Measurements from ENCODE around the gene VIL1.

The VIL1 gene

DNA sequence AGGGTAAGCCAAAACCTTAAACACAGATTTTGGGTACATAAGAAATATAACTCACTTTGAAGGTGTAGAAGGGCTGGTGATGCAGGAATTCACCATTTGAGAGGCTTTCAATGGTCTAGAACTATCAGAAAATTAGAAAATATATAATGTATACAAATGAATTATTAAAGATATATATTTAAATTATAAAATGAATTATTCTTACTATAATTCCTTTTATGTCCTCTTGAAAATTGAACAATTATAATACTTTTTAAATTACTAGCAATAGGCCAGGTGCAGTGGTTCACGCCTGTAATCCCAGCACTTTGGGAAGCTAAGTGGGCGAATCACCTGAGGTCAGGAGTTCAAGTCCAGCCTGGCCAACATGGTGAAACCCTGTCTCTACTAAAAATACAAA is 60.7 kb downstream of the VIL1 start:
- TF ChIP-seq CEBPB (IDR thresholded peaks at IDR 0.05) (no peak), ZBTB7A (IDR thresholded peaks at IDR 0.05; ENCODE audit: low read depth) (no peak)
- TF ChIP-seq, protein P1, sequence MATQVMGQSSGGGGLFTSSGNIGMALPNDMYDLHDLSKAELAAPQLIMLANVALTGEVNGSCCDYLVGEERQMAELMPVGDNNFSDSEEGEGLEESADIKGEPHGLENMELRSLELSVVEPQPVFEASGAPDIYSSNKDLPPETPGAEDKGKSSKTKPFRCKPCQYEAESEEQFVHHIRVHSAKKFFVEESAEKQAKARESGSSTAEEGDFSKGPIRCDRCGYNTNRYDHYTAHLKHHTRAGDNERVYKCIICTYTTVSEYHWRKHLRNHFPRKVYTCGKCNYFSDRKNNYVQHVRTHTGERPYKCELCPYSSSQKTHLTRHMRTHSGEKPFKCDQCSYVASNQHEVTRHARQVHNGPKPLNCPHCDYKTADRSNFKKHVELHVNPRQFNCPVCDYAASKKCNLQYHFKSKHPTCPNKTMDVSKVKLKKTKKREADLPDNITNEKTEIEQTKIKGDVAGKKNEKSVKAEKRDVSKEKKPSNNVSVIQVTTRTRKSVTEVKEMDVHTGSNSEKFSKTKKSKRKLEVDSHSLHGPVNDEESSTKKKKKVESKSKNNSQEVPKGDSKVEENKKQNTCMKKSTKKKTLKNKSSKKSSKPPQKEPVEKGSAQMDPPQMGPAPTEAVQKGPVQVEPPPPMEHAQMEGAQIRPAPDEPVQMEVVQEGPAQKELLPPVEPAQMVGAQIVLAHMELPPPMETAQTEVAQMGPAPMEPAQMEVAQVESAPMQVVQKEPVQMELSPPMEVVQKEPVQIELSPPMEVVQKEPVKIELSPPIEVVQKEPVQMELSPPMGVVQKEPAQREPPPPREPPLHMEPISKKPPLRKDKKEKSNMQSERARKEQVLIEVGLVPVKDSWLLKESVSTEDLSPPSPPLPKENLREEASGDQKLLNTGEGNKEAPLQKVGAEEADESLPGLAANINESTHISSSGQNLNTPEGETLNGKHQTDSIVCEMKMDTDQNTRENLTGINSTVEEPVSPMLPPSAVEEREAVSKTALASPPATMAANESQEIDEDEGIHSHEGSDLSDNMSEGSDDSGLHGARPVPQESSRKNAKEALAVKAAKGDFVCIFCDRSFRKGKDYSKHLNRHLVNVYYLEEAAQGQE (IDR thresholded peaks at IDR 0.05; ENCODE audit: low read depth): no peak

DNA sequence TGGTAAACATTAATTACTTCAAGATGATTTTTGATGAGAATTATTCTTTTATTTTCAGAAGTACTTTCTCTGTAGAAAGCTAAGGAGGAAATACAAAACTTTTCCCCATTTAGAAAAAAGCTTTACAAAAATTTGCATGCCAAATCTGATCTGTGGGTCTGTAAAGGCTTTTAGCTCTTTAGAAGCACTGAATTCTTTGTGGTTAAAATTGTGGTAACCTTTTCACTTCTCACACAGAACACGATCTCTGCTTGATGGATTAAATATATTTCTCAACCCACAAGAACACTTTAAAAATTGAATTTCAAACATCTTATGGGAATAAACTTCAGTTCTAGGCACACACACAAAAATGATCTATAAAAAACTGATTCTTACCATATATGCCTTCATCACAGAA is 63.7 kb downstream of the VIL1 start:
- TF ChIP-seq EGR1 (IDR thresholded peaks at IDR 0.05) (no peak), NFIC (IDR thresholded peaks at IDR 0.05) (no peak), TCF12 (IDR thresholded peaks at IDR 0.05; ENCODE audit: low read depth) (no peak), YY1 (IDR thresholded peaks at IDR 0.05; ENCODE audit: low read depth) (no peak), ZBTB7A (IDR thresholded peaks at IDR 0.05; ENCODE audit: low read depth) (no peak), CEBPB (IDR thresholded peaks at IDR 0.05) (no peak)
- TF ChIP-seq, protein P1 (IDR thresholded peaks at IDR 0.05; ENCODE audit: low read depth): no peak

DNA sequence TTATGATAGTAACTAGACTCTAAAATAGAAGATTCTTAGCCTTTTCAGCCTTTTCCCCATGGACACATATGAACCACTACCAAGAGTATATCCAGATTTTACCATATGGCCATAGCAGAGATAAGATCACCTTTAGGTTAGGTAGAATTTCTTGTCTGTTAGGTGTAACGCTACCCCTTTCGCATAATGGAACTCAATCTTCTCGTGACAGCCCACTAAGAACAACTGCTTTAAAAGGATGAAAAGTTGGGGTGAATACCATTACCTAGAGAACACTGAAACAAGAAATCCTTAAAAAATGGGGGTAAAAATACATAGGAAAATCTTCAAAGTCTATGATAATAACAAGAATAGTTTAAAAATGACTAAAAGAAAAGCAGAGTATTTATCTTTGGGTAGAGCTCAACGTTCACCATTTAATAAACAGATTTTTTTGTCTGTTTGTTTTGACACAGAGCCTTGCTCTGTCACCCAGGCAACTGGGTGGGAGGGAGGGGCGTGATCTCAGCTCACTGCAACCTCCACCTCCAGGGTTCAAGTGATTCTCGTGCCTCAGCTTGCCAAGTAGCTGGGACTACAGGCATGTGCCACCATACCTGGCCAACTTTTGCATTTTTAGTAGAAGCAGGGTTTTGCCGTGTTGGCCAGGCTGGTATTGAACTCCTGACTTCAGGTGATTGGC is 67.2 kb downstream of the VIL1 start:
- TF ChIP-seq CREB1 (IDR thresholded peaks at IDR 0.05; ENCODE audit: low read depth) (no peak), EP300 (IDR thresholded peaks at IDR 0.05; ENCODE audit: borderline replicate concordance) (no peak), EGR1 (IDR thresholded peaks at IDR 0.05) (no peak), RAD21 (IDR thresholded peaks at IDR 0.05; ENCODE audit: low read depth) (no peak), ZBTB7A (IDR thresholded peaks at IDR 0.05; ENCODE audit: low read depth) (no peak), FOXM1 (IDR thresholded peaks at IDR 0.05; ENCODE audit: borderline replicate concordance, low read depth) (no peak), TEAD4 (IDR thresholded peaks at IDR 0.05) (no peak), TCF12 (IDR thresholded peaks at IDR 0.05; ENCODE audit: low read depth) (no peak), NFIC (IDR thresholded peaks at IDR 0.05) (no peak), CEBPB (IDR thresholded peaks at IDR 0.05) (no peak), TAF1 (IDR thresholded peaks at IDR 0.05; ENCODE audit: low read depth) (no peak), YY1 (IDR thresholded peaks at IDR 0.05; ENCODE audit: low read depth) (no peak)
- TF ChIP-seq, protein P1 (IDR thresholded peaks at IDR 0.05; ENCODE audit: low read depth): no peak
- TF ChIP-seq, protein P2, sequence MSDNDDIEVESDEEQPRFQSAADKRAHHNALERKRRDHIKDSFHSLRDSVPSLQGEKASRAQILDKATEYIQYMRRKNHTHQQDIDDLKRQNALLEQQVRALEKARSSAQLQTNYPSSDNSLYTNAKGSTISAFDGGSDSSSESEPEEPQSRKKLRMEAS (IDR thresholded peaks at IDR 0.05): no peak
- TF ChIP-seq, protein P3, sequence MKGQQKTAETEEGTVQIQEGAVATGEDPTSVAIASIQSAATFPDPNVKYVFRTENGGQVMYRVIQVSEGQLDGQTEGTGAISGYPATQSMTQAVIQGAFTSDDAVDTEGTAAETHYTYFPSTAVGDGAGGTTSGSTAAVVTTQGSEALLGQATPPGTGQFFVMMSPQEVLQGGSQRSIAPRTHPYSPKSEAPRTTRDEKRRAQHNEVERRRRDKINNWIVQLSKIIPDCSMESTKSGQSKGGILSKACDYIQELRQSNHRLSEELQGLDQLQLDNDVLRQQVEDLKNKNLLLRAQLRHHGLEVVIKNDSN (IDR thresholded peaks at IDR 0.05): no peak

DNA sequence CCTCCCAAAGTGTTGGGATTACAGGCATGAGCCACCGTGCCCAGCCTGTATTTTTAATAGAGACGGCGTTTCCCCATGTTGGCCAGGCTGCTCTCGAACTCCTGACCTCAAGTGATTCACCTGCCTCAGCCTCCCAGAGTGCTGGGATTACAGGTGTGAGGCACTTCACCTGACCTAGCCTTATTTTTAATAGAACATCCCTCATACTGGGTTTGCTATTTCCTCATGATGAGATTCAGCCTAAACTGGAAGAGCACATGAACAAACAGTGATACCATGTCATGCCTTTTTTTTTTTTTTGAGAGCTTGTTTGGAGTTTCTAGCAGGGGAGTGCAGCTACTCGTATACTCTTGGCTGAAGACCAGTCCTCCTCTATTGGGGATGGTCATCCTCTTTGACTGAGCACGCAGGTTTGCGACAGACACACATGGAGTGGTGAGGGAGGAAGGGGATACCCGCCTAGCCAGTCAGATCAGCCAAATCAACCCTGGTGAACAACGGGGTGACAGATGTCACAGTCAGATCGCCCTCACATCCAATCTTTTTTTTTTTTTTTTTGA is 81.7 kb downstream of the VIL1 start:
- TF ChIP-seq CEBPB (IDR thresholded peaks at IDR 0.05): no peak
- no peak for TF ChIP-seq YY1 (IDR thresholded peaks at IDR 0.05; ENCODE audit: low read depth)
- no peak for TF ChIP-seq CREB1 (IDR thresholded peaks at IDR 0.05; ENCODE audit: low read depth)
- no peak for TF ChIP-seq TAF1 (IDR thresholded peaks at IDR 0.05; ENCODE audit: low read depth)
- TF ChIP-seq, protein P2 (IDR thresholded peaks at IDR 0.05): no peak
- TF ChIP-seq, protein P1 (IDR thresholded peaks at IDR 0.05; ENCODE audit: low read depth): no peak
- no peak for TF ChIP-seq EP300 (IDR thresholded peaks at IDR 0.05; ENCODE audit: borderline replicate concordance)
- TF ChIP-seq RAD21 (IDR thresholded peaks at IDR 0.05; ENCODE audit: low read depth): no peak
- no peak for TF ChIP-seq EGR1 (IDR thresholded peaks at IDR 0.05)
- TF ChIP-seq, protein P3 (IDR thresholded peaks at IDR 0.05): no peak
- TF ChIP-seq NFIC (IDR thresholded peaks at IDR 0.05): no peak
- no peak for TF ChIP-seq TCF12 (IDR thresholded peaks at IDR 0.05; ENCODE audit: low read depth)
- no peak for TF ChIP-seq ZBTB7A (IDR thresholded peaks at IDR 0.05; ENCODE audit: low read depth)
- TF ChIP-seq TEAD4 (IDR thresholded peaks at IDR 0.05): no peak
- TF ChIP-seq FOXM1 (IDR thresholded peaks at IDR 0.05; ENCODE audit: borderline replicate concordance, low read depth): no peak

Measured in Ishikawa (cell line).